Transverse colon (tissue), 4 donors: Measurements from ENCODE around the gene MBOAT2. TPM values are rescaled to one million over a fixed set of nuclear protein-coding genes. Genes with fewer than 3 reads are reported as not detected.

Experiments used
- DNase-seq: peaks from one replicate; pipeline ENCODE4 v3.0.0-alpha.2; 2019
- H3K27ac ChIP-seq, 4 donors: fragments of 200-600 bp; sonication (generic); 2 replicates each; pipeline ENCODE4 v1.5.1; 2016 to 2018; ENCODE audit warnings: inconsistent platforms in 4 of 4
- H3K27me3 ChIP-seq: fragments of 200-600 bp; sonication (generic); 2 replicates; pipeline ENCODE4 v1.5.1; 2017; ENCODE audit warnings: inconsistent platforms
- H3K36me3 ChIP-seq, 4 donors: fragments of 200-600 bp; sonication (generic); 2 replicates each; pipeline ENCODE4 v1.5.1; 2017 to 2019; ENCODE audit warnings: inconsistent platforms in 4 of 4
- H3K4me1 ChIP-seq, 4 donors: fragments of 200-600 bp; sonication (generic); 2 replicates each; pipeline ENCODE4 v1.5.1; 2017 to 2020; ENCODE audit warnings: inconsistent platforms in 4 of 4
- H3K4me3 ChIP-seq, 4 donors: fragments of 200-600 bp; sonication (generic); 1 replicate in 1 of 4; 2 replicates in 3 of 4; pipeline versions ENCODE4 v1.5.1 to v1.6.1; 2017 to 2019; ENCODE audit warnings: inconsistent platforms in 4 of 4
- H3K9me3 ChIP-seq, 2 donors: fragments of 200-600 bp; sonication (generic); 2 replicates each; pipeline ENCODE4 v1.5.1; 2017 to 2019; ENCODE audit warnings: inconsistent platforms in 2 of 2
- EP300 ChIP-seq: sonication (generic); formaldehyde crosslinking; IDR thresholded peaks from one replicate; pipeline ENCODE4 v1.6.1; 2017; ENCODE audit warnings: antibody characterized with exemption, low read depth
- POLR2A ChIP-seq: fragments of 450-650 bp; IDR thresholded peaks from one replicate; pipeline ENCODE4 v1.6.1; 2016; ENCODE audit warnings: antibody characterized with exemption, mild to moderate bottlenecking, moderate library complexity
- POLR2AphosphoS5 ChIP-seq, 3 donors: sonication (generic); formaldehyde crosslinking; IDR thresholded peaks; one replicate each; pipeline ENCODE4 v1.6.1; 2016; ENCODE audit warnings: antibody characterized with exemption in 3 of 3
- WGBS, 2 donors: methylation state at CpG; one replicate each; pipeline ENCODE4 v1.1.5; 2018; ENCODE audit warnings: low coverage in 1 of 2; 5-methylcytosine and 5-hydroxymethylcytosine counted together
- in situ Hi-C, 4 donors: fragments of 200-750 bp; cut with MboI; loops; one replicate each; pipeline versions ENCODE4 v1.15.0 to v1.15.1; 2017; ENCODE audit warnings: low sequenced_read_pairs in 3 of 4, low pct_ligation_motif_present in 1 of 4, low pct_unique_long_range_greater_than_20kb in 1 of 4
- intact Hi-C: fragments of 100-400 bp; cut with DNase I; formaldehyde crosslinking; loops from one replicate; pipeline ENCODE4 v1.15.1; 2023; ENCODE audit warnings: low total_unique reads
- total RNA-seq, 4 donors: library from RNA; depleted of rRNA; stranded (reverse); fragments of >200 nt; gene quantifications; one replicate each; pipeline ENCODE4 v1.1.0, GENCODE V29; 2016
- TF ChIP-seq, protein P1 (sequence below), 5 experiments: fragments of 200-600 bp in 3 of 5; fragments of 450-650 bp in 2 of 5; sonication (generic) in 3 of 5; IDR thresholded peaks; 1 replicate in 2 of 5; 2 replicates in 3 of 5; pipeline ENCODE4 v1.5.1; 2016 to 2017; ENCODE audit warnings: antibody characterized with exemption in 5 of 5, inconsistent platforms in 3 of 5, mild to moderate bottlenecking in 2 of 5, moderate library complexity in 1 of 5

The MBOAT2 gene
- total RNA-seq, 4 donors from 2014 or later, result 10.0 to 132 (median 89.2) TPM

DNA sequence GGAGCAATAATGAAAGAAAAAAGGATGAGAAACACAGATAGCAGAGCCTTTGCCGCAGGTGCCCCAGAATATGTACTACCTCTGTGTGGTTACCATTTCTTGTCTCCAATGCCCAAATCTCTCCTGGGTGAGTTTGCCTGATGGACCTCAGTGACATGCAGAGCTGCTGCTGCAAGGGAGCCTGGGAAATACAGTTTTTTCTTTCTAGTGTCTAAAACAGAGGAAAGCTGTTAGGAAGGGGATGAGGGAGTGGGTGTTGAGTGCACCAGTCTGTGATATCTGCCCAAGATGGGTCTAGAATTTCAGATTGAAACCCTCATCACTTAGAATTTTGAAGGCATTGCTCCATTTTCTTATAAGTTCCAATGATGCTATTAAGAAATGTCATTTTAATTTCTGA is 9.9 kb upstream of the MBOAT2 start:
- H3K9me3 ChIP-seq, result no peaks in the 10 kb centered on the region
- no peak overlapping the region for H3K4me3 ChIP-seq
- intact Hi-C loops (no loop called here), in situ Hi-C loops (no loop called here)
- WGBS, 2 donors, result 88 to 94% methylated on average over 1 of the region's 1 CpG
- TF ChIP-seq, protein P1, sequence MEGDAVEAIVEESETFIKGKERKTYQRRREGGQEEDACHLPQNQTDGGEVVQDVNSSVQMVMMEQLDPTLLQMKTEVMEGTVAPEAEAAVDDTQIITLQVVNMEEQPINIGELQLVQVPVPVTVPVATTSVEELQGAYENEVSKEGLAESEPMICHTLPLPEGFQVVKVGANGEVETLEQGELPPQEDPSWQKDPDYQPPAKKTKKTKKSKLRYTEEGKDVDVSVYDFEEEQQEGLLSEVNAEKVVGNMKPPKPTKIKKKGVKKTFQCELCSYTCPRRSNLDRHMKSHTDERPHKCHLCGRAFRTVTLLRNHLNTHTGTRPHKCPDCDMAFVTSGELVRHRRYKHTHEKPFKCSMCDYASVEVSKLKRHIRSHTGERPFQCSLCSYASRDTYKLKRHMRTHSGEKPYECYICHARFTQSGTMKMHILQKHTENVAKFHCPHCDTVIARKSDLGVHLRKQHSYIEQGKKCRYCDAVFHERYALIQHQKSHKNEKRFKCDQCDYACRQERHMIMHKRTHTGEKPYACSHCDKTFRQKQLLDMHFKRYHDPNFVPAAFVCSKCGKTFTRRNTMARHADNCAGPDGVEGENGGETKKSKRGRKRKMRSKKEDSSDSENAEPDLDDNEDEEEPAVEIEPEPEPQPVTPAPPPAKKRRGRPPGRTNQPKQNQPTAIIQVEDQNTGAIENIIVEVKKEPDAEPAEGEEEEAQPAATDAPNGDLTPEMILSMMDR (IDR thresholded peaks at IDR 0.05), result no peak
- DNase-seq, result no peak
- H3K27ac ChIP-seq, result no peak overlapping the region
- no peaks in the 10 kb centered on the region for H3K36me3 ChIP-seq
- H3K4me1 ChIP-seq, result no peaks in the 10 kb centered on the region
- no peaks in the 10 kb centered on the region for H3K27me3 ChIP-seq

DNA sequence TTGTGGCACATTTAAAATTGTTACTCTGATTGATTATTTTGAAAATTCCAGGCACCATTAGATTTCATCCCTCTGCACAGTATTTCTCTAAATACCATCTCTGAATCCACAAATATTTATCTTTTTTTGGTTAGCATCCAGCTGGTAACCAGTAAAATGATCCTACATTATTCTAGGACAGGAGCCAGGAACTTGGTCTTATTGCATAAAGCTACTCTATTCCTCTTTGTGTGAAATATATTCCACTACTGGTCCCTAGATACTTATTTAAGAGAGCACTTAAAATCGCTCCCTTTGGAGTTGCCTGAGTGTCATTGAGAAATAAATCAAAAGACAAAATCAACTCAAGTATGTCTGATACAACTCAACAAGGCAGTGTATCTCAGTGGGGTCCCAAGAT is 7.4 kb upstream of the MBOAT2 start:
- in situ Hi-C loops, result no loop called here
- no peaks in the 10 kb centered on the region for H3K27me3 ChIP-seq
- H3K4me3 ChIP-seq, result no peak overlapping the region
- 59 to 71% methylated on average over 1 of the region's 1 CpG for WGBS, 2 donors
- intact Hi-C loops, result no loop called here
- no peaks in the 10 kb centered on the region for H3K36me3 ChIP-seq
- TF ChIP-seq EP300 (no peak), POLR2AphosphoS5 (IDR thresholded peaks at IDR 0.05) (no peak), POLR2A (no peak)
- TF ChIP-seq, protein P1 (IDR thresholded peaks at IDR 0.05), result no peak
- no peaks in the 10 kb centered on the region for H3K9me3 ChIP-seq
- no peak for DNase-seq
- no peak overlapping the region for H3K27ac ChIP-seq
- no peaks in the 10 kb centered on the region for H3K4me1 ChIP-seq

DNA sequence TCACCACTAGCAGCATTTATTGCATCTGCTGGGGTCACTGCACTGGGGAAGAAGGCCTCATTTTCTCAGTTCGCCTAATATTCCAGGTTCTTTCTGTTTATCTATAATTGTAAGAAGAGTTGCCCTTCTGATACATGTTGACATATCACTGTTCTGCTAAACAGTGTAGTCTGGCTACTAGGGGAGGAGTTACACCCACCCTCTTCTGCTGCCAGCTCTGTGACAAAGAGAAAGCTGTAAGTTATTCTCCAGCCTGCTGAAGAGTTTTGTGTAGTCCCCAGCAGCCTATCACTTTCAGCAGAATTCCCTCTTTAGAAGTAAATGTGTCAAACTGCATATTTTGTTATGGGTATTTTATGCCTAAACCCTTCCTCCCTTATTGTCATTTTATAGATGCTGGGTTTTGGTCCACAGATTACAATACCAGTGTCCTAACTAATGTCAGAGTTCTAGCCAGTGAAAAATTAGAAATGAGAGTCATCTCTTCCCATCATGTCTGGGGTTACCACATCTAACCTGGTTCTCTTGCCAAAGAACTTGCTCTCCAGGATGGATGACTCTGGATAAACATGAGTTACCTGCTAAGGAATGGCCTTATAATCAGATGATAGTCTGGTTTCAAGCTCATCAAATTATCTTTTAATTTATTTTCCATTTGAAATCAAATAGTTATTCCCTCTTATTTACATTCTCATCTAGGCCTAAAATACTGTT is 5.6 kb upstream of the MBOAT2 start:
- no peaks in the 10 kb centered on the region for H3K27me3 ChIP-seq
- intact Hi-C loops, result no loop called here
- in situ Hi-C loops, result no loop called here
- no peak overlapping the region for H3K4me3 ChIP-seq
- WGBS, 2 donors, result 71 to 82% methylated on average over 1 of the region's 1 CpG
- DNase-seq, result no peak
- H3K27ac ChIP-seq, result no peak overlapping the region
- H3K36me3 ChIP-seq, result no peaks in the 10 kb centered on the region
- H3K9me3 ChIP-seq, result no peaks in the 10 kb centered on the region
- TF ChIP-seq POLR2A, result no peak
- H3K4me1 ChIP-seq, result peaks cover 0 to 5% (median 5%) of the 10 kb centered on the region in 4 donors

DNA sequence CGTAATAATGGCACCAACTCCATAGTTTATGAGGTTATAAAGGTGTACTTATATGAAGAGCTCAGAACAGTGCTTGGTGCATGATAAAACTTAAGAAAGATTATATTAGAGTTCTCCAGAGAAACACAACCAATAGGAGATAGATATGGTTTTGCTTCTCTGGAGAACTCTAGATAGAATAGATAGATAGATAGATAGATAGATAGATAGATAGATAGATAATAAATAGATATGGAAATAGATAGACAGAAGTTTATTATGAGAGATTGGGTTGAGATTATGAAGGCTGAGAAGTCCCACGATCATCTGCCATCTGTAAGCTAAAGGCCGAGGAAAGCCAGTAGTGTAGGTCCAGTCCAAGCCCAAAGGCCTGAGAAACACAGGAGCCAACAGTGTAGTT is 2.9 kb upstream of the MBOAT2 start:
- DNase-seq, result no peak
- H3K27me3 ChIP-seq, result no peaks in the 10 kb centered on the region
- intact Hi-C loops (no loop called here), in situ Hi-C loops (no loop called here)
- no peak for TF ChIP-seq EP300
- TF ChIP-seq POLR2A, result no peak
- TF ChIP-seq, protein P1 (IDR thresholded peaks at IDR 0.05), result no peak
- no peak for TF ChIP-seq POLR2AphosphoS5 (IDR thresholded peaks at IDR 0.05)
- no peaks in the 10 kb centered on the region for H3K9me3 ChIP-seq
- H3K4me1 ChIP-seq, result peaks cover 0 to 21% (median 15%) of the 10 kb centered on the region in 4 donors
- no peak overlapping the region for H3K4me3 ChIP-seq
- WGBS, 2 donors, result 92 to 97% methylated on average over 3 of the region's 3 CpGs
- H3K27ac ChIP-seq, result no peak overlapping the region
- H3K36me3 ChIP-seq, result no peaks in the 10 kb centered on the region
